NB4 (cell line): ENCODE measurements around the gene NUP50.

Experiments used
- MYC ChIP-seq: IDR thresholded peaks from 2 replicates; pipeline ENCODE4 v1.6.1; 2011; ENCODE audit warnings: low read depth, low read length
- POLR2A ChIP-seq: IDR thresholded peaks from 2 replicates; pipeline ENCODE4 v1.6.1; 2011; ENCODE audit warnings: mild to moderate bottlenecking; ENCODE audit not compliant: insufficient read length; ENCODE audit errors: extremely low read depth
- TF ChIP-seq, protein P1 (sequence below): IDR thresholded peaks from one replicate; pipeline ENCODE4 v1.5.1; 2012; ENCODE audit warnings: low read depth, low read length
- TF ChIP-seq, protein P2 (sequence below): IDR thresholded peaks from 2 replicates; pipeline ENCODE4 v1.6.1; 2011; ENCODE audit warnings: low read depth, low read length

DNA sequence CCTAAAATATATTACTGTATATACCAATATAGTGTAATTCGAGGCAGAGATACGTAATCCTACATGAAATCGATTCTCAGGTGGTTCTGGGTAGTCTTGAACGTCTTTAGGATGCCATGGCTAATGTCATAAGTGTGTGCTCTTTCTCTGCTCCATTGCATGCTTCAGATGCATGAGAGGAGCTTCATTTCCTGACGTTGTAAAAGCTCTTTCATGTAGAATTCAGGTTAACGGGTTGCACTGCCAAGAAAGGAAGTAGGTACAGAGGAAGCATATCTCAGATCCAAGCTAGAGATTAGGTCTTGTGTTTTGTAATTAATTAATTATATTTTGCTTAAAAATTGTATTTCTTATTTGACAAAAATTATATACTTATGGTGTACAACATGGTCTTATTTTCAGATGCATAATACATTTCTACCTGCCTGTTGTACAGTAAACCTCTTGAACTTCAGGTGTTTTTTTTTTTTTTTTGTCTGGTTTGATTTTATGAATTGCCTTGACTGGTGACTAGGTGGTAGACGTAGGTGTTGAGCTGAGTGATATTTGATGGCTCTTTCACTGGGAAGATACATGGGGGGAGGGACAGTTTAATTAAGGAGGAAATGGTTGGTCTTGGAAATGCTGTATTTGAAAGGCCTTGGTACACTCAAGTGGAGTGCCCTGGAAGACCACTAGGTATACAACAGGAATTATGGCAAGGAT lies 9.3 kb downstream of the NUP50 start:
- TF ChIP-seq, protein P1, sequence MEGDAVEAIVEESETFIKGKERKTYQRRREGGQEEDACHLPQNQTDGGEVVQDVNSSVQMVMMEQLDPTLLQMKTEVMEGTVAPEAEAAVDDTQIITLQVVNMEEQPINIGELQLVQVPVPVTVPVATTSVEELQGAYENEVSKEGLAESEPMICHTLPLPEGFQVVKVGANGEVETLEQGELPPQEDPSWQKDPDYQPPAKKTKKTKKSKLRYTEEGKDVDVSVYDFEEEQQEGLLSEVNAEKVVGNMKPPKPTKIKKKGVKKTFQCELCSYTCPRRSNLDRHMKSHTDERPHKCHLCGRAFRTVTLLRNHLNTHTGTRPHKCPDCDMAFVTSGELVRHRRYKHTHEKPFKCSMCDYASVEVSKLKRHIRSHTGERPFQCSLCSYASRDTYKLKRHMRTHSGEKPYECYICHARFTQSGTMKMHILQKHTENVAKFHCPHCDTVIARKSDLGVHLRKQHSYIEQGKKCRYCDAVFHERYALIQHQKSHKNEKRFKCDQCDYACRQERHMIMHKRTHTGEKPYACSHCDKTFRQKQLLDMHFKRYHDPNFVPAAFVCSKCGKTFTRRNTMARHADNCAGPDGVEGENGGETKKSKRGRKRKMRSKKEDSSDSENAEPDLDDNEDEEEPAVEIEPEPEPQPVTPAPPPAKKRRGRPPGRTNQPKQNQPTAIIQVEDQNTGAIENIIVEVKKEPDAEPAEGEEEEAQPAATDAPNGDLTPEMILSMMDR: no peak
- TF ChIP-seq POLR2A: no peak
- TF ChIP-seq, protein P2, sequence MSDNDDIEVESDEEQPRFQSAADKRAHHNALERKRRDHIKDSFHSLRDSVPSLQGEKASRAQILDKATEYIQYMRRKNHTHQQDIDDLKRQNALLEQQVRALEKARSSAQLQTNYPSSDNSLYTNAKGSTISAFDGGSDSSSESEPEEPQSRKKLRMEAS: no peak
- no peak for TF ChIP-seq MYC
